Glutamatergic neuron (in vitro differentiated cells): ENCODE results near the gene UBAC2. TPM values are rescaled to one million over a fixed set of nuclear protein-coding genes. Genes with fewer than 3 reads are reported as not detected.

Experiments
- DNase-seq: peaks from one replicate; pipeline ENCODE4 v3.0.0; 2022
- H3K27ac Mint-ChIP-seq: one replicate; pipeline ENCODE4 v1.8.0; 2020; ENCODE audit warnings: mild to moderate bottlenecking, mixed read lengths, inconsistent platforms; ENCODE audit not compliant: unreplicated experiment
- H3K27me3 Mint-ChIP-seq: one replicate; pipeline ENCODE4 v1.8.0; 2020; ENCODE audit warnings: mild to moderate bottlenecking, moderate library complexity, mixed read lengths, inconsistent platforms; ENCODE audit not compliant: unreplicated experiment
- H3K36me3 Mint-ChIP-seq: one replicate; pipeline ENCODE4 v1.8.0; 2020; ENCODE audit warnings: mild to moderate bottlenecking, mixed read lengths, inconsistent platforms; ENCODE audit not compliant: unreplicated experiment
- H3K4me1 Mint-ChIP-seq: one replicate; pipeline ENCODE4 v1.8.0; 2020; ENCODE audit warnings: mild to moderate bottlenecking, low read depth, mixed read lengths, inconsistent platforms; ENCODE audit not compliant: unreplicated experiment
- H3K4me3 Mint-ChIP-seq: one replicate; pipeline ENCODE4 v1.8.0; 2020; ENCODE audit warnings: mild to moderate bottlenecking, mixed read lengths, inconsistent platforms; ENCODE audit not compliant: unreplicated experiment
- H3K9me3 Mint-ChIP-seq: one replicate; pipeline ENCODE4 v1.8.0; 2020; ENCODE audit warnings: mild to moderate bottlenecking, moderate library complexity, mixed read lengths, inconsistent platforms; ENCODE audit not compliant: unreplicated experiment
- total RNA-seq: library from RNA; stranded (reverse); fragmentation: NEBNext Ultra II Directional; extraction: Animal tissue kit (Norgen Biotek cat#: 25700); gene quantifications from one replicate; pipeline ENCODE4 v1.2.1, GENCODE V29; 2021; ENCODE audit not compliant: unreplicated experiment
- TF ChIP-seq, protein P1 (sequence below): fragments of 200-600 bp; sonication (generic); IDR thresholded peaks from one replicate; pipeline ENCODE4 v1.5.0; 2021; ENCODE audit not compliant: partially characterized antibody, unreplicated experiment

Gene UBAC2
- total RNA-seq, 1 donor from 2014 or later = 33.3 TPM

GRCh38 chr13:99432609-99433542, 232.2 kb downstream of the UBAC2 start:
- H3K27ac Mint-ChIP-seq = no peak overlapping the region
- TF ChIP-seq, protein P1, sequence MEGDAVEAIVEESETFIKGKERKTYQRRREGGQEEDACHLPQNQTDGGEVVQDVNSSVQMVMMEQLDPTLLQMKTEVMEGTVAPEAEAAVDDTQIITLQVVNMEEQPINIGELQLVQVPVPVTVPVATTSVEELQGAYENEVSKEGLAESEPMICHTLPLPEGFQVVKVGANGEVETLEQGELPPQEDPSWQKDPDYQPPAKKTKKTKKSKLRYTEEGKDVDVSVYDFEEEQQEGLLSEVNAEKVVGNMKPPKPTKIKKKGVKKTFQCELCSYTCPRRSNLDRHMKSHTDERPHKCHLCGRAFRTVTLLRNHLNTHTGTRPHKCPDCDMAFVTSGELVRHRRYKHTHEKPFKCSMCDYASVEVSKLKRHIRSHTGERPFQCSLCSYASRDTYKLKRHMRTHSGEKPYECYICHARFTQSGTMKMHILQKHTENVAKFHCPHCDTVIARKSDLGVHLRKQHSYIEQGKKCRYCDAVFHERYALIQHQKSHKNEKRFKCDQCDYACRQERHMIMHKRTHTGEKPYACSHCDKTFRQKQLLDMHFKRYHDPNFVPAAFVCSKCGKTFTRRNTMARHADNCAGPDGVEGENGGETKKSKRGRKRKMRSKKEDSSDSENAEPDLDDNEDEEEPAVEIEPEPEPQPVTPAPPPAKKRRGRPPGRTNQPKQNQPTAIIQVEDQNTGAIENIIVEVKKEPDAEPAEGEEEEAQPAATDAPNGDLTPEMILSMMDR = no peak

GRCh38 chr13:99433543-99434075, 233.0 kb downstream of the UBAC2 start:
- no peaks in the 10 kb centered on the region for H3K4me1 Mint-ChIP-seq
- peaks cover 5% of the 10 kb centered on the region for H3K36me3 Mint-ChIP-seq
- no peak overlapping the region for H3K4me3 Mint-ChIP-seq
- H3K9me3 Mint-ChIP-seq = peaks cover 3% of the 10 kb centered on the region
- no peak overlapping the region for H3K27ac Mint-ChIP-seq
- TF ChIP-seq, protein P1 = no peak
- DNase-seq = no peak
- no peaks in the 10 kb centered on the region for H3K27me3 Mint-ChIP-seq

More at GRCh38 chr13:99432609-99433542, 232.2 kb downstream of the UBAC2 start:
- Mint-ChIP-seq H3K27me3 (no peaks in the 10 kb centered on the region), H3K4me3 (no peak overlapping the region), H3K36me3 (peaks cover 5% of the 10 kb centered on the region), H3K9me3 (peaks cover 3% of the 10 kb centered on the region), H3K4me1 (no peaks in the 10 kb centered on the region)
- DNase-seq = no peak

- Mint-ChIP-seq H3K4me1 (no peaks in the 10 kb centered on the region), H3K36me3 (peaks cover 5% of the 10 kb centered on the region), H3K9me3 (peaks cover 3% of the 10 kb centered on the region), H3K27ac (no peak overlapping the region), H3K4me3 (no peak overlapping the region), H3K27me3 (no peaks in the 10 kb centered on the region)
- TF ChIP-seq, protein P1 = no peak
- no peak for DNase-seq
Measured at GRCh38 chr13:99434258-99434788, 233.7 kb downstream of the UBAC2 start.

GRCh38 chr13:99435116-99435515, 234.5 kb downstream of the UBAC2 start:
- TF ChIP-seq, protein P1 = no peak
- Mint-ChIP-seq H3K9me3 (peaks cover 3% of the 10 kb centered on the region), H3K27me3 (no peaks in the 10 kb centered on the region), H3K4me1 (no peaks in the 10 kb centered on the region), H3K4me3 (no peak overlapping the region), H3K36me3 (peaks cover 5% of the 10 kb centered on the region), H3K27ac (no peak overlapping the region)
- no peak for DNase-seq

DNA sequence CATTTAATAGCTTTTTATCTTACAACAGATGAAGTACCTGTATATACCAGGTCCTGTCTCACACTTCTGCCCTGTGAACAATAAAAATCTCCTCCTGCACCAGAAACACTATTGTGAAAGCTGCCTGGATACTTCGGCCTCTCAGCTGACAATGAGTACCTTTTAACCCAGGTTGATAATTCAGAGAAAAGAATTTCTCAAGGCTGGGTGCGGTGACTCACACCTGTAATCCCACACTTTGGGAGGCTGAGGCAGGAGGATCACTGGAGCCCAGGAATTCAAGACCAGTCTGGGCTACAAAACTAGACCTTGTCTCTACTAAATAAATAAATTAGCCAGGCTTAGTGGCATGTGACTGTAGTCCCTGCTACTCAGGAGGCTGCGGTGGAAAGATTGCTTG, 235.3 kb downstream of the UBAC2 start:
- Mint-ChIP-seq H3K9me3 (peaks cover 3% of the 10 kb centered on the region), H3K27ac (no peak overlapping the region), H3K27me3 (no peaks in the 10 kb centered on the region), H3K4me3 (no peak overlapping the region), H3K36me3 (peaks cover 5% of the 10 kb centered on the region), H3K4me1 (no peaks in the 10 kb centered on the region)
- TF ChIP-seq, protein P1 = no peak
- DNase-seq = no peak
